CD4-positive, alpha-beta T cell (primary cell): Measurements from ENCODE around the gene CCNI. TPM values are rescaled to one million over a fixed set of nuclear protein-coding genes. Genes with fewer than 3 reads are reported as not detected.

ENCODE experiments used
- ATAC-seq: fragments of 200-7000 bp; cut with Tn5 transposase; one replicate; pipeline ENCODE4 v1.10.0; 2022; ENCODE audit warnings: mild to moderate bottlenecking; ENCODE audit not compliant: poor library complexity
- CTCF ChIA-PET: fragments of 350-600 bp; sonication (Branson Sonifier 250); formaldehyde crosslinking; loops from one replicate; lab custom pipeline; 2021; ENCODE audit warnings: antibody characterized with exemption, inconsistent platforms; lab: Charles Lee
- POLR2A ChIA-PET: fragments of 350-600 bp; sonication (Branson Sonifier 250); formaldehyde crosslinking; loops from one replicate; lab custom pipeline; 2021; ENCODE audit warnings: antibody characterized with exemption, inconsistent platforms; lab: Charles Lee
- DNase-seq, 14 experiments: peaks; one replicate each; pipeline ENCODE4 v3.0.0-alpha.2; 2013 to 2020; ENCODE audit warnings: mixed read lengths in 2 of 14
- H3K27ac ChIP-seq, 2 donors: one replicate each; pipeline versions ENCODE4 v1.5.1 to v1.7.0; 2013; ENCODE audit warnings: low read length in 2 of 2, low read depth in 1 of 2, mild to moderate bottlenecking in 1 of 2
- H3K27me3 ChIP-seq, 2 experiments: 1 replicate in 1 of 2; 2 replicates in 1 of 2; pipeline versions ENCODE4 v1.6.1 to v1.7.0; 2013; ENCODE audit warnings: low read length in 2 of 2, control low read depth in 1 of 2, mild to moderate bottlenecking in 1 of 2, moderate library complexity in 1 of 2; ENCODE audit not compliant: insufficient read depth in 2 of 2, control insufficient read depth in 1 of 2
- H3K36me3 ChIP-seq: one replicate; pipeline ENCODE4 v1.6.1; 2013; ENCODE audit warnings: low read length, control low read depth; ENCODE audit not compliant: insufficient read depth
- H3K4me1 ChIP-seq: one replicate; pipeline ENCODE4 v1.6.1; 2013; ENCODE audit warnings: low read length, control low read depth; ENCODE audit not compliant: insufficient read depth
- H3K4me3 ChIP-seq: one replicate; pipeline ENCODE4 v1.5.1; 2013; ENCODE audit warnings: mild to moderate bottlenecking, low read length, moderate library complexity
- H3K9me3 ChIP-seq, 2 experiments: 1 replicate in 1 of 2; 2 replicates in 1 of 2; pipeline versions ENCODE4 v1.6.1 to v1.7.0; 2013; ENCODE audit warnings: low read length in 2 of 2, mild to moderate bottlenecking in 2 of 2, control low read depth in 1 of 2, moderate library complexity in 1 of 2; ENCODE audit not compliant: control insufficient read depth in 1 of 2, insufficient read depth in 1 of 2
- H3K27ac Mint-ChIP-seq: one replicate; pipeline ENCODE4 v1.8.0; 2020; ENCODE audit warnings: mixed read lengths
- H3K27me3 Mint-ChIP-seq: one replicate; pipeline ENCODE4 v1.8.0; 2021; ENCODE audit warnings: mixed read lengths
- H3K36me3 Mint-ChIP-seq: one replicate; pipeline ENCODE4 v1.8.0; 2021; ENCODE audit warnings: low read depth, mixed read lengths
- H3K4me1 Mint-ChIP-seq: one replicate; pipeline ENCODE4 v1.8.0; 2021; ENCODE audit warnings: low read depth, mixed read lengths
- H3K4me3 Mint-ChIP-seq: one replicate; pipeline ENCODE4 v1.8.0; 2020; ENCODE audit warnings: mild to moderate bottlenecking, mixed read lengths
- H3K9me3 Mint-ChIP-seq: one replicate; pipeline ENCODE4 v1.8.0; 2020; ENCODE audit warnings: mixed read lengths
- intact Hi-C, 2 experiments: fragments of 100-400 bp; cut with DNase I in 1 of 2; cut with micrococcal nuclease in 1 of 2; formaldehyde crosslinking; loops; one replicate each; pipeline versions ENCODE4 v1.15.1 to v1.9.0; 2023 to 2025; cut with DNase I, micrococcal nuclease
- total RNA-seq, 174 experiments: library from RNA in 2 of 174; stranded (reverse) in 2 of 174; gene quantifications; one replicate each; pipeline ENCODE4 v1.2.3 and lab custom pipeline; 2021 to 2026
- TF ChIP-seq, protein P1 (sequence below): fragments of 200-600 bp; IDR thresholded peaks from one replicate; pipeline ENCODE4 v1.8.0; 2022; ENCODE audit warnings: antibody characterized with exemption, mild to moderate bottlenecking

The CCNI gene
- total RNA-seq, 2 experiments from 2014 or later: 385 to 418 TPM

GRCh38 chr4:77022560-77023179 is 53.1 kb downstream of the CCNI start:
- H3K36me3 ChIP-seq: peaks cover 9% of the 10 kb centered on the region
- Mint-ChIP-seq H3K9me3 (no peaks in the 10 kb centered on the region), H3K4me1 (peaks cover 4% of the 10 kb centered on the region), H3K27me3 (no peaks in the 10 kb centered on the region), H3K36me3 (peaks cover 57% of the 10 kb centered on the region), H3K4me3 (no peak overlapping the region), H3K27ac (no peak overlapping the region)
- H3K27ac ChIP-seq: no peak overlapping the region
- no peaks in the 10 kb centered on the region for H3K27me3 ChIP-seq
- ChIA-PET POLR2A (no interaction called here), CTCF (no interaction called here)
- no peak for ATAC-seq
- H3K4me3 ChIP-seq: no peak overlapping the region
- TF ChIP-seq, protein P1, sequence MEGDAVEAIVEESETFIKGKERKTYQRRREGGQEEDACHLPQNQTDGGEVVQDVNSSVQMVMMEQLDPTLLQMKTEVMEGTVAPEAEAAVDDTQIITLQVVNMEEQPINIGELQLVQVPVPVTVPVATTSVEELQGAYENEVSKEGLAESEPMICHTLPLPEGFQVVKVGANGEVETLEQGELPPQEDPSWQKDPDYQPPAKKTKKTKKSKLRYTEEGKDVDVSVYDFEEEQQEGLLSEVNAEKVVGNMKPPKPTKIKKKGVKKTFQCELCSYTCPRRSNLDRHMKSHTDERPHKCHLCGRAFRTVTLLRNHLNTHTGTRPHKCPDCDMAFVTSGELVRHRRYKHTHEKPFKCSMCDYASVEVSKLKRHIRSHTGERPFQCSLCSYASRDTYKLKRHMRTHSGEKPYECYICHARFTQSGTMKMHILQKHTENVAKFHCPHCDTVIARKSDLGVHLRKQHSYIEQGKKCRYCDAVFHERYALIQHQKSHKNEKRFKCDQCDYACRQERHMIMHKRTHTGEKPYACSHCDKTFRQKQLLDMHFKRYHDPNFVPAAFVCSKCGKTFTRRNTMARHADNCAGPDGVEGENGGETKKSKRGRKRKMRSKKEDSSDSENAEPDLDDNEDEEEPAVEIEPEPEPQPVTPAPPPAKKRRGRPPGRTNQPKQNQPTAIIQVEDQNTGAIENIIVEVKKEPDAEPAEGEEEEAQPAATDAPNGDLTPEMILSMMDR: no peak
- no peak for DNase-seq
- no peaks in the 10 kb centered on the region for H3K4me1 ChIP-seq
- intact Hi-C loops: no loop called here
- H3K9me3 ChIP-seq: no peaks in the 10 kb centered on the region

DNA sequence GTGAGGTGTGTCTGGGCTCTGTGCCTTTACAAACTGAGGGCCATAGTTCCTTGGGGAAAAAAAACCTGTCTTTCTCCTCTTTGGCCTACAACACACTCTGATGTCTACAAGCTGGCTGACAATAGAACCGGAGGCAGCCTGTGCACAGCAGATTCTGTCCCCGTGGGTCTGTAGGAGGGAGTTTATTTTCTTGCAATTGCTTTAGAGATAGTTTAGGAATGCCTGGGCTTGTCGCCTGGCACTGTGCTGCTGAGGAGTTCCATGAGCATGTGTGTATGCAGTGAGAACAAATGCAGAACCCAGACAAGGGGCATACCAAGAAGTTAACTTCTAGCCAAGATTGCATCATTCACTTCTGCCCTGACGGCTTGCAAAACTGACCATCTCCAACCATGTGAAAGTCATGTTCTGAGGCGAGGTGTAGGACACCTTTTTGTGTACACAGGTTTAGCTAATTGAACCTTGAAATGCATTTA is 54.1 kb downstream of the CCNI start:
- no peak for DNase-seq
- peaks cover 9% of the 10 kb centered on the region for H3K36me3 ChIP-seq
- no peak for ATAC-seq
- H3K36me3 Mint-ChIP-seq: peaks cover 60% of the 10 kb centered on the region
- intact Hi-C loops: no loop called here
- no peaks in the 10 kb centered on the region for H3K27me3 Mint-ChIP-seq
- H3K27ac Mint-ChIP-seq: no peak overlapping the region
- H3K27ac ChIP-seq: no peak overlapping the region
- no peak overlapping the region for H3K4me3 Mint-ChIP-seq
- TF ChIP-seq, protein P1: no peak
- no peaks in the 10 kb centered on the region for H3K9me3 ChIP-seq
- no peaks in the 10 kb centered on the region for H3K27me3 ChIP-seq
- H3K4me1 Mint-ChIP-seq: no peaks in the 10 kb centered on the region
- no peaks in the 10 kb centered on the region for H3K9me3 Mint-ChIP-seq
- no peaks in the 10 kb centered on the region for H3K4me1 ChIP-seq
- H3K4me3 ChIP-seq: no peak overlapping the region
- ChIA-PET CTCF (no interaction called here), POLR2A (no interaction called here)

- ATAC-seq: no peak
- no peak overlapping the region for H3K27ac Mint-ChIP-seq
- no peak for DNase-seq
- CTCF ChIA-PET: no interaction called here
- Histone ChIP-seq H3K27me3 (no peaks in the 10 kb centered on the region), H3K4me3 (no peak overlapping the region), H3K9me3 (no peaks in the 10 kb centered on the region), H3K4me1 (no peaks in the 10 kb centered on the region), H3K36me3 (peaks cover 5% of the 10 kb centered on the region), H3K27ac (no peak overlapping the region)
- peaks cover 7% of the 10 kb centered on the region for H3K4me1 Mint-ChIP-seq
- H3K27me3 Mint-ChIP-seq: no peaks in the 10 kb centered on the region
- H3K4me3 Mint-ChIP-seq: no peak overlapping the region
- TF ChIP-seq, protein P1: no peak
- POLR2A ChIA-PET: no interaction called here
- peaks cover 58% of the 10 kb centered on the region for H3K36me3 Mint-ChIP-seq
- intact Hi-C loops: no loop called here
- H3K9me3 Mint-ChIP-seq: no peaks in the 10 kb centered on the region
Observed at GRCh38 chr4:77020017-77020416, 55.8 kb downstream of the CCNI start.
